Fibroblast of mammary gland (primary cell): ENCODE results near the gene PTDSS2.

Experiments
- DNase-seq: peaks from one replicate; pipeline ENCODE4 v3.0.0-alpha.2; 2010; ENCODE audit warnings: low read depth
- H3K4me3 ChIP-seq: 2 replicates; pipeline ENCODE4 v1.5.1; 2011; ENCODE audit warnings: low read depth, mild to moderate bottlenecking, low read length, moderate library complexity; ENCODE audit not compliant: control insufficient read depth
- CTCF ChIP-seq: conservative IDR thresholded peaks from 2 replicates; pipeline ENCODE4 v1.5.1; 2011; ENCODE audit warnings: low read depth, low read length, inconsistent platforms; ENCODE audit not compliant: control insufficient read depth, insufficient read depth

The PTDSS2 gene

GRCh38 chr11:526192-526591 lies 76.1 kb downstream of the PTDSS2 start:
- no peak for TF ChIP-seq CTCF
- DNase-seq: no peak
- no peak overlapping the region for H3K4me3 ChIP-seq

GRCh38 chr11:528166-528814 lies 78.2 kb downstream of the PTDSS2 start:
- DNase-seq: no peak
- no peak overlapping the region for H3K4me3 ChIP-seq
- no peak for TF ChIP-seq CTCF

GRCh38 chr11:528815-529727 lies 79.0 kb downstream of the PTDSS2 start:
- no peak for DNase-seq
- TF ChIP-seq CTCF: no peak
- no peak overlapping the region for H3K4me3 ChIP-seq

- DNase-seq: no peak
- TF ChIP-seq CTCF: no peak
- H3K4me3 ChIP-seq: no peak overlapping the region
These were observed 79.8 kb downstream of the PTDSS2 start for GRCh38 chr11:529728-530411.

- no peak overlapping the region for H3K4me3 ChIP-seq
- no peak for TF ChIP-seq CTCF
These were observed 81.1 kb downstream of the PTDSS2 start for GRCh38 chr11:530960-531831.

More at GRCh38 chr11:530960-531831, 81.1 kb downstream of the PTDSS2 start:
- DNase-seq: no peak
